Mesendoderm (in vitro differentiated cells): ENCODE results near the gene RTN4R.

ENCODE experiments used
- DNase-seq: peaks from one replicate; pipeline ENCODE4 v3.0.0; 2013
- H2AK5ac ChIP-seq: 2 replicates; pipeline ENCODE4 v1.6.1; 2013; ENCODE audit warnings: low read length, inconsistent platforms
- H2BK120ac ChIP-seq: 2 replicates; pipeline ENCODE4 v1.6.1; 2013; ENCODE audit warnings: low read depth, mild to moderate bottlenecking, low read length, moderate library complexity, mixed read lengths
- H2BK15ac ChIP-seq: replicated peaks from 2 replicates; pipeline ENCODE4 v1.6.1; 2013; ENCODE audit warnings: low read depth, mild to moderate bottlenecking, moderate library complexity
- H2BK5ac ChIP-seq: 2 replicates; pipeline ENCODE4 v1.6.1; 2013; ENCODE audit warnings: low read length, inconsistent platforms
- H3K18ac ChIP-seq: 2 replicates; pipeline ENCODE4 v1.6.1; 2013; ENCODE audit warnings: mild to moderate bottlenecking, low read length, mixed read lengths
- H3K23ac ChIP-seq: one replicate; pipeline ENCODE4 v1.6.1; 2013; ENCODE audit warnings: low read length
- H3K27ac ChIP-seq: 2 replicates; pipeline ENCODE4 v1.5.1; 2013; ENCODE audit warnings: low read depth, mild to moderate bottlenecking, inconsistent platforms, low read length, moderate library complexity
- H3K27me3 ChIP-seq: 2 replicates; pipeline ENCODE4 v1.6.1; 2013; ENCODE audit warnings: low read length, control low read depth, mild to moderate bottlenecking, inconsistent platforms; ENCODE audit not compliant: insufficient read depth, poor library complexity
- H3K36me3 ChIP-seq: 2 replicates; pipeline ENCODE4 v1.6.1; 2013; ENCODE audit warnings: low read length, inconsistent platforms; ENCODE audit not compliant: control insufficient read depth, insufficient read depth
- H3K4ac ChIP-seq: one replicate; pipeline ENCODE4 v1.6.1; 2013; ENCODE audit warnings: low read depth, mild to moderate bottlenecking, low read length, moderate library complexity
- H3K4me1 ChIP-seq: 2 replicates; pipeline ENCODE4 v1.6.1; 2013; ENCODE audit warnings: low read depth, low read length, inconsistent platforms; ENCODE audit not compliant: control insufficient read depth
- H3K4me2 ChIP-seq: 2 replicates; pipeline ENCODE4 v1.6.1; 2013; ENCODE audit warnings: low read length
- H3K4me3 ChIP-seq: 2 replicates; pipeline ENCODE4 v1.5.1; 2013; ENCODE audit warnings: mild to moderate bottlenecking, low read length
- H3K56ac ChIP-seq: one replicate; pipeline ENCODE4 v1.6.1; 2013; ENCODE audit warnings: low read length
- H3K79me1 ChIP-seq: 2 replicates; pipeline ENCODE4 v1.6.1; 2013; ENCODE audit warnings: low read length, inconsistent platforms
- H3K79me2 ChIP-seq: 2 replicates; pipeline ENCODE4 v1.6.1; 2013; ENCODE audit warnings: mild to moderate bottlenecking, low read length; ENCODE audit not compliant: control insufficient read depth, insufficient read depth
- H3K9ac ChIP-seq: 2 replicates; pipeline ENCODE4 v1.6.1; 2013; ENCODE audit warnings: low read length, inconsistent platforms
- H4K5ac ChIP-seq: one replicate; pipeline ENCODE4 v1.6.1; 2013; ENCODE audit warnings: low read length
- H4K8ac ChIP-seq: one replicate; pipeline ENCODE4 v1.6.1; 2013; ENCODE audit warnings: low read depth, mild to moderate bottlenecking, control low read depth, low read length, moderate library complexity
- WGBS: extraction: QIAGEN DNeasy Blood & Tissue Kit; methylation state at CpG from one replicate; pipeline ENCODE4 v1.1.7; 2013; ENCODE audit warnings: low lambda C conversion rate, missing lambda C conversion rate; ENCODE audit not compliant: insufficient coverage; ENCODE audit errors: extremely low coverage; 5-methylcytosine and 5-hydroxymethylcytosine counted together

The RTN4R gene

GRCh38 chr22:20241579-20242392 lies 26.3 kb downstream of the RTN4R start:
- H4K5ac ChIP-seq, result no peak overlapping the region
- no peak overlapping the region for H3K4ac ChIP-seq
- no peak overlapping the region for H3K4me2 ChIP-seq
- WGBS, result no CpG with 5 or more reads among the region's 51 CpGs
- H3K79me1 ChIP-seq, result no peaks in the 10 kb centered on the region
- no peak overlapping the region for H2BK5ac ChIP-seq
- no peak overlapping the region for H2BK15ac ChIP-seq
- H3K18ac ChIP-seq, result no peak overlapping the region
- no peak overlapping the region for H3K27ac ChIP-seq
- no peak overlapping the region for H3K9ac ChIP-seq
- H2BK120ac ChIP-seq, result no peak overlapping the region
- H2AK5ac ChIP-seq, result no peak overlapping the region
- H3K27me3 ChIP-seq, result no peaks in the 10 kb centered on the region
- H3K79me2 ChIP-seq, result no peaks in the 10 kb centered on the region
- no peak overlapping the region for H4K8ac ChIP-seq
- no peaks in the 10 kb centered on the region for H3K36me3 ChIP-seq
- H3K56ac ChIP-seq, result no peak overlapping the region
- no peak overlapping the region for H3K23ac ChIP-seq
- H3K4me3 ChIP-seq, result no peak overlapping the region
- H3K4me1 ChIP-seq, result peaks cover 19% of the 10 kb centered on the region
- no peak for DNase-seq

GRCh38 chr22:20240900-20241299 lies 27.2 kb downstream of the RTN4R start:
- Histone ChIP-seq H3K27ac (no peak overlapping the region), H3K4me2 (no peak overlapping the region), H4K8ac (no peak overlapping the region), H2BK120ac (no peak overlapping the region), H3K4me3 (no peak overlapping the region), H3K23ac (no peak overlapping the region), H2BK15ac (no peak overlapping the region), H3K9ac (peak overlapping the region; percentile 49), H3K4me1 (peaks cover 19% of the 10 kb centered on the region), H2AK5ac (peak overlapping the region; percentile 82), H3K79me2 (no peaks in the 10 kb centered on the region), H3K27me3 (no peaks in the 10 kb centered on the region), H3K36me3 (no peaks in the 10 kb centered on the region), H3K4ac (no peak overlapping the region), H2BK5ac (no peak overlapping the region), H3K79me1 (no peaks in the 10 kb centered on the region), H3K56ac (peak overlapping the region; percentile 54), H4K5ac (no peak overlapping the region), H3K18ac (no peak overlapping the region)
- DNase-seq, result no peak
- WGBS, result no CpG with 5 or more reads among the region's 8 CpGs

- Histone ChIP-seq H3K18ac (no peak overlapping the region), H3K79me1 (no peaks in the 10 kb centered on the region), H2BK5ac (no peak overlapping the region), H3K27me3 (no peaks in the 10 kb centered on the region), H3K23ac (no peak overlapping the region), H2AK5ac (peak overlapping the region; percentile 82), H3K56ac (peak overlapping the region; percentile 54), H3K4ac (no peak overlapping the region), H2BK15ac (no peak overlapping the region), H2BK120ac (no peak overlapping the region), H3K4me3 (no peak overlapping the region), H3K4me1 (peaks cover 18% of the 10 kb centered on the region), H4K8ac (no peak overlapping the region), H3K9ac (peak overlapping the region; percentile 49), H3K79me2 (no peaks in the 10 kb centered on the region), H4K5ac (no peak overlapping the region), H3K4me2 (no peak overlapping the region), H3K36me3 (no peaks in the 10 kb centered on the region), H3K27ac (no peak overlapping the region)
- WGBS, result no CpG with 5 or more reads among the region's 14 CpGs
- no peak for DNase-seq
Measured at GRCh38 chr22:20240447-20240764, 27.7 kb downstream of the RTN4R start.

GRCh38 chr22:20239676-20240446 lies 28.3 kb downstream of the RTN4R start:
- no peak overlapping the region for H4K8ac ChIP-seq
- no peak overlapping the region for H3K23ac ChIP-seq
- H2BK5ac ChIP-seq, result no peak overlapping the region
- no peaks in the 10 kb centered on the region for H3K27me3 ChIP-seq
- H2AK5ac ChIP-seq, result no peak overlapping the region
- no peak overlapping the region for H3K56ac ChIP-seq
- H3K27ac ChIP-seq, result no peak overlapping the region
- H3K9ac ChIP-seq, result no peak overlapping the region
- no peak overlapping the region for H3K18ac ChIP-seq
- no peaks in the 10 kb centered on the region for H3K36me3 ChIP-seq
- no peak overlapping the region for H3K4me2 ChIP-seq
- peaks cover 16% of the 10 kb centered on the region for H3K4me1 ChIP-seq
- no peak overlapping the region for H3K4me3 ChIP-seq
- no peak overlapping the region for H4K5ac ChIP-seq
- H3K79me2 ChIP-seq, result no peaks in the 10 kb centered on the region
- no peak overlapping the region for H3K4ac ChIP-seq
- no peak overlapping the region for H2BK15ac ChIP-seq
- no peak overlapping the region for H2BK120ac ChIP-seq
- no peaks in the 10 kb centered on the region for H3K79me1 ChIP-seq
- WGBS, result no CpG with 5 or more reads among the region's 9 CpGs
- DNase-seq, result no peak

- no peak overlapping the region for H3K18ac ChIP-seq
- H2BK120ac ChIP-seq, result no peak overlapping the region
- no peak overlapping the region for H2BK5ac ChIP-seq
- H3K9ac ChIP-seq, result no peak overlapping the region
- H3K79me2 ChIP-seq, result no peaks in the 10 kb centered on the region
- no peak overlapping the region for H3K4me2 ChIP-seq
- no peak overlapping the region for H3K23ac ChIP-seq
- H3K4me1 ChIP-seq, result peaks cover 8% of the 10 kb centered on the region
- no peak for DNase-seq
- H4K8ac ChIP-seq, result no peak overlapping the region
- H3K56ac ChIP-seq, result no peak overlapping the region
- no peaks in the 10 kb centered on the region for H3K79me1 ChIP-seq
- H4K5ac ChIP-seq, result no peak overlapping the region
- no peaks in the 10 kb centered on the region for H3K36me3 ChIP-seq
- H3K27me3 ChIP-seq, result no peaks in the 10 kb centered on the region
- H2AK5ac ChIP-seq, result no peak overlapping the region
- WGBS, result no CpG with 5 or more reads among the region's 35 CpGs
- no peak overlapping the region for H3K4me3 ChIP-seq
- no peak overlapping the region for H2BK15ac ChIP-seq
- H3K27ac ChIP-seq, result no peak overlapping the region
- no peak overlapping the region for H3K4ac ChIP-seq
Measured at GRCh38 chr22:20238901-20239675, 29.0 kb downstream of the RTN4R start.
